K562 (cell line): ENCODE results near the gene POLR3H. TPM values are rescaled to one million over a fixed set of nuclear protein-coding genes. Genes with fewer than 3 reads are reported as not detected.

Experiments used
- MAZ ChIP-seq, 2 experiments: fragments of 450-650 bp in 1 of 2; sonication (generic) in 1 of 2; formaldehyde crosslinking; IDR thresholded peaks in 1 of 2; conservative IDR thresholded peaks in 1 of 2; 2 replicates each; pipeline versions ENCODE4 v1.4.0 to v1.5.0; 2020; ENCODE audit warnings: mild to moderate bottlenecking in 1 of 2, missing genetic modification reagents in 1 of 2
- polyA plus RNA-seq, 8 experiments: library from polyadenylated mRNA; depleted of rRNA in 4 of 8; stranded (reverse) in 5 of 8; unstranded in 3 of 8; fragments of >200 nt; fragmentation: Nextera tagmentation in 2 of 8; fragmentation: Illumina TruSeq in 1 of 8; extraction: Ambion mirVana in 2 of 8; extraction: Trizol in 1 of 8; gene quantifications; 2 replicates each; pipeline versions ENCODE4 v1.2.1 to v1.2.3, GENCODE V29; 2011 to 2014; ENCODE audit warnings: inconsistent platforms in 1 of 8, missing spikeins in 1 of 8
- total RNA-seq, 7 experiments: library from RNA; depleted of rRNA in 6 of 7; stranded (reverse); fragments of >200 nt in 6 of 7; fragmentation: Illumina TruSeq in 2 of 7; extraction: Trizol in 2 of 7; gene quantifications; 2 replicates each; pipeline versions ENCODE4 v1.2.1 to v1.2.3, GENCODE V29; 2011 to 2021; ENCODE audit warnings: low replicate concordance in 1 of 7
- TF ChIP-seq, protein P1 (sequence below), 2 experiments: fragments of 450-650 bp in 1 of 2; sonication (generic) in 1 of 2; formaldehyde crosslinking in 1 of 2; IDR thresholded peaks; 2 replicates each; pipeline versions ENCODE4 v1.7.1 to v1.9.0; 2016 to 2022; ENCODE audit warnings: inconsistent platforms in 1 of 2, mild to moderate bottlenecking in 1 of 2, missing genetic modification reagents in 1 of 2

Gene POLR3H
- total and polyA plus RNA-seq, 9 of the 15 experiments (the other 6 are each of a cell fraction or from before 2014, with no cell fraction given) = 5.3 to 48.4 (median 22.2) TPM

DNA sequence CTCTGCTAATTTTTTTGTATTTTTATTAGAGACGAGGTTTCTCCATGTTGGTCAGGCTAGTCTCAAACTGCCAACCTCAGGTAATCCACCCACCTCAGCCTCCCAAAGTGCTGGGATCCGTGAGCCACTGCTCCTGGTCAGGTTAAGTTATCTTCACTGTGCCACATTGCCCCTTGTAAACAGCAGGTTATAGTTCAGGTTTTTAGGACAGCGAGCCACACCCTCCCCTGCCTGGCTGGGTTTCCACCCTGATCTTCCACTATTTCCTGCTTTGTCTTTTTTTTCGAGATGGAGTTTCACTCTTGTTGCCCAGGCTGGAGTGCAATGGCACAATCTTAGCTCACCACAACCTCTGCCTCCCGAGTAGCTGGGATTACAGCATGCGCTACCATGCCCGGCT is 59.2 kb downstream of the POLR3H start (continued):
- TF ChIP-seq, protein P1, sequence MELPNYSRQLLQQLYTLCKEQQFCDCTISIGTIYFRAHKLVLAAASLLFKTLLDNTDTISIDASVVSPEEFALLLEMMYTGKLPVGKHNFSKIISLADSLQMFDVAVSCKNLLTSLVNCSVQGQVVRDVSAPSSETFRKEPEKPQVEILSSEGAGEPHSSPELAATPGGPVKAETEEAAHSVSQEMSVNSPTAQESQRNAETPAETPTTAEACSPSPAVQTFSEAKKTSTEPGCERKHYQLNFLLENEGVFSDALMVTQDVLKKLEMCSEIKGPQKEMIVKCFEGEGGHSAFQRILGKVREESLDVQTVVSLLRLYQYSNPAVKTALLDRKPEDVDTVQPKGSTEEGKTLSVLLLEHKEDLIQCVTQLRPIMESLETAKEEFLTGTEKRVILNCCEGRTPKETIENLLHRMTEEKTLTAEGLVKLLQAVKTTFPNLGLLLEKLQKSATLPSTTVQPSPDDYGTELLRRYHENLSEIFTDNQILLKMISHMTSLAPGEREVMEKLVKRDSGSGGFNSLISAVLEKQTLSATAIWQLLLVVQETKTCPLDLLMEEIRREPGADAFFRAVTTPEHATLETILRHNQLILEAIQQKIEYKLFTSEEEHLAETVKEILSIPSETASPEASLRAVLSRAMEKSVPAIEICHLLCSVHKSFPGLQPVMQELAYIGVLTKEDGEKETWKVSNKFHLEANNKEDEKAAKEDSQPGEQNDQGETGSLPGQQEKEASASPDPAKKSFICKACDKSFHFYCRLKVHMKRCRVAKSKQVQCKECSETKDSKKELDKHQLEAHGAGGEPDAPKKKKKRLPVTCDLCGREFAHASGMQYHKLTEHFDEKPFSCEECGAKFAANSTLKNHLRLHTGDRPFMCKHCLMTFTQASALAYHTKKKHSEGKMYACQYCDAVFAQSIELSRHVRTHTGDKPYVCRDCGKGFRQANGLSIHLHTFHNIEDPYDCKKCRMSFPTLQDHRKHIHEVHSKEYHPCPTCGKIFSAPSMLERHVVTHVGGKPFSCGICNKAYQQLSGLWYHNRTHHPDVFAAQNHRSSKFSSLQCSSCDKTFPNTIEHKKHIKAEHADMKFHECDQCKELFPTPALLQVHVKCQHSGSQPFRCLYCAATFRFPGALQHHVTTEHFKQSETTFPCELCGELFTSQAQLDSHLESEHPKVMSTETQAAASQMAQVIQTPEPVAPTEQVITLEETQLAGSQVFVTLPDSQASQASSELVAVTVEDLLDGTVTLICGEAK (IDR thresholded peaks at IDR 0.05) = no peak
- TF ChIP-seq, protein P1 (CRISPR knock-in tag; IDR thresholded peaks at IDR 0.05) = no peak
- no peak for TF ChIP-seq MAZ (CRISPR knock-in tag; conservative IDR thresholded peaks at IDR 0.05 in 1 of 2, IDR thresholded peaks at IDR 0.05 in 1 of 2)
- TF ChIP-seq, all 486 proteins: peak for 0
